ENCODE measurements around the gene NDUFV3. TPM values are rescaled to one million over a fixed set of nuclear protein-coding genes. Genes with fewer than 3 reads are reported as not detected.

The NDUFV3 gene
- total and polyA plus RNA-seq, 2 of the 8 experiments (the other 6 are each of a cell fraction or from before 2014, with no cell fraction given) = 17.0 to 44.4 TPM

DNA sequence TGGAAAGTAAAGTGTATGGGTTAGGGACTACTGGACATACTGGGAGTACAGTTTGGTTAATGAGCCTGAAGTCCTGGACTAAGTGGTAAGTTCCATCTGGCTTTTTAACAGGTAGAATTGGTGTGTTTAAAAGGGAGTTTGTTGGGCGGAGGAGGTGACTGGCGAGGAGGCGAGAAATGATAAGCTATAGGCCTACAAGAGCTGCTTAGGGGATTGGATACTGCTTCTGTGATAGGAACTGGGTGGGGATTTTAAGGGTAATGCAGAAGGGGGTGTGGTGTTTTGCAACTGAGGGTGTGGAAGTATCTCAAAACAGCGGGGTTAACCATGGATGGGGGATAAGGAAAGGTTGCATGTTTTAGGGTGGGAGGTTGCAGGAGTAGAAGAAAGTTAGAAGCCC, 28.8 kb downstream of the NDUFV3 start (continued):
- TF ChIP-seq SAP30 (IDR thresholded peaks at IDR 0.05; ENCODE audit: insufficient read depth, insufficient replicate concordance, low read length) (no peak), CHD2 (IDR thresholded peaks at IDR 0.05; ENCODE audit: low read length) (no peak), CEBPB (IDR thresholded peaks at IDR 0.05; ENCODE audit: low read depth, low read length) (no peak), SP1 (IDR thresholded peaks at IDR 0.05; ENCODE audit: low read depth, low read length) (no peak), SP4 (IDR thresholded peaks at IDR 0.05; ENCODE audit: low read length) (no peak), CHD1 (IDR thresholded peaks at IDR 0.05; ENCODE audit: low read depth, low read length) (no peak), BACH1 (IDR thresholded peaks at IDR 0.05; ENCODE audit: low read length) (no peak)

Measured in H1 (cell line).